Fibroblast of the aortic adventitia (primary cell): Measurements from ENCODE around the gene RAB22A. TPM values are rescaled to one million over a fixed set of nuclear protein-coding genes. Genes with fewer than 3 reads are reported as not detected.

Experiments used
- DNase-seq: peaks from one replicate; pipeline ENCODE4 v3.0.0-alpha.2; 2010; ENCODE audit warnings: low read depth
- H3K4me3 ChIP-seq: 2 replicates; pipeline ENCODE4 v1.5.1; 2011; ENCODE audit warnings: low read depth, mild to moderate bottlenecking, control low read depth, low read length, moderate library complexity
- total RNA-seq: library from RNA; depleted of rRNA; stranded (reverse); fragments of >200 nt; gene quantifications from 2 replicates; pipeline ENCODE4 v1.2.3, GENCODE V29; 2012; ENCODE audit warnings: low replicate concordance
- TF ChIP-seq, protein P1 (sequence below): IDR thresholded peaks from 2 replicates; pipeline ENCODE4 v1.5.1; 2011; ENCODE audit warnings: mild to moderate bottlenecking, low read length, control low read depth, inconsistent platforms; ENCODE audit not compliant: insufficient read depth

Gene RAB22A
- total RNA-seq, 1 donor, result 41.5 TPM

DNA sequence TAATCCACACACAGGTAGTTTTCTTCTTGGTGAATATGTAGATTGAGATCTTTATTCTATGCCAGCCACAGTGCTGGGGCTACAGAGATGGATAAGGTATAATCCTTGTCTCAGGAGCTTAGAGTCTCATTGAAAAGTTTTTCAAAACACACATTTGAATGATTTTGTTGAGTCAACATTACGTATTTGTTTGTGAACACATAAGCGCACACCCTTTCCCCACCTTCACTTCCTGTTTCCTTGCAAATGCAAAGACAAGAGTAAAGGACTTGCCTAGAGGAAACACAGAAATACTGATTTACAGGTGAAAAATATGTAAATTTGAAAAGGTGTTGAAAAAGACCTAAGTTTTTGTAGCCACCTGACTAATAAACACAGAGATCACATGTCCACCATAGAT lies 107.3 kb downstream of the RAB22A start:
- TF ChIP-seq, protein P1, sequence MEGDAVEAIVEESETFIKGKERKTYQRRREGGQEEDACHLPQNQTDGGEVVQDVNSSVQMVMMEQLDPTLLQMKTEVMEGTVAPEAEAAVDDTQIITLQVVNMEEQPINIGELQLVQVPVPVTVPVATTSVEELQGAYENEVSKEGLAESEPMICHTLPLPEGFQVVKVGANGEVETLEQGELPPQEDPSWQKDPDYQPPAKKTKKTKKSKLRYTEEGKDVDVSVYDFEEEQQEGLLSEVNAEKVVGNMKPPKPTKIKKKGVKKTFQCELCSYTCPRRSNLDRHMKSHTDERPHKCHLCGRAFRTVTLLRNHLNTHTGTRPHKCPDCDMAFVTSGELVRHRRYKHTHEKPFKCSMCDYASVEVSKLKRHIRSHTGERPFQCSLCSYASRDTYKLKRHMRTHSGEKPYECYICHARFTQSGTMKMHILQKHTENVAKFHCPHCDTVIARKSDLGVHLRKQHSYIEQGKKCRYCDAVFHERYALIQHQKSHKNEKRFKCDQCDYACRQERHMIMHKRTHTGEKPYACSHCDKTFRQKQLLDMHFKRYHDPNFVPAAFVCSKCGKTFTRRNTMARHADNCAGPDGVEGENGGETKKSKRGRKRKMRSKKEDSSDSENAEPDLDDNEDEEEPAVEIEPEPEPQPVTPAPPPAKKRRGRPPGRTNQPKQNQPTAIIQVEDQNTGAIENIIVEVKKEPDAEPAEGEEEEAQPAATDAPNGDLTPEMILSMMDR, result no peak
- no peak for DNase-seq
- no peak overlapping the region for H3K4me3 ChIP-seq

Other genes with a start within 250 kb of the RAB22A start
- not detected in 2 replicates for gene ANKRD60, start 81.1 kb upstream of the RAB22A start, total RNA-seq
- 16.0 and 17.2 TPM in 2 replicates for gene VAPB, start 79.5 kb downstream of the RAB22A start, total RNA-seq
- 1.6 and 20.8 TPM in 2 replicates for gene APCDD1L, start 205.7 kb downstream of the RAB22A start, total RNA-seq